ENCODE results near the gene DLEC1.
A peak's percentile ranks its signal among the peaks of the same experiment; 100 is the strongest.
"Not testable (repeated sequence)": the region's sequence is repeated elsewhere in the genome, so short reads cannot be mapped to it uniquely, and the experiment has no call there.

The DLEC1 gene

GRCh38 chr3:38020342-38020726, 18.7 kb upstream of the DLEC1 start:
- no peak for DNase-seq

DNA sequence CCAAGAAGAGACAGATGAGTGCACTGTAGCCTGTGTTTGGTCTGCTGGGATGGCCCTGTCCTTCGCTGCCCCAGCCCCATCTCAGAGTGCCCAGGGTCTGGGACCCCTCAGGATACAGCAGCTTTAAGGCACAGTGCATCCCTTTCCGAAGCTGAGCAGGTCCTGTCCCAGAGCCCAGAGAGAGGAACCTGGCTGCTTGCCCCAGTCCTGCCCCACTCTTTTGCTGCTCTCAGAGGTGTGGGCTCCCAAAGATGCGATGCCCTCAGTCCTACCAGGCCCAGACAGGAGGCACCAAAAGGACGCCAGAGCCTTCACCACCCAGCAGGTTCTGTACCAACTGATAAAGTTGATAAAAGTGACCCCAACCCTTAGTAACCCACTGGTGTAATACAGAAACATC, 17.8 kb upstream of the DLEC1 start:
- no peak for DNase-seq

- DNase-seq, result no peak
These were observed 16.7 kb upstream of the DLEC1 start for GRCh38 chr3:38022301-38022700.

- DNase-seq, result no peak
These were observed 15.9 kb upstream of the DLEC1 start for GRCh38 chr3:38022896-38023709.

GRCh38 chr3:38026856-38027255, 12.2 kb upstream of the DLEC1 start:
- no peak for DNase-seq

DNA sequence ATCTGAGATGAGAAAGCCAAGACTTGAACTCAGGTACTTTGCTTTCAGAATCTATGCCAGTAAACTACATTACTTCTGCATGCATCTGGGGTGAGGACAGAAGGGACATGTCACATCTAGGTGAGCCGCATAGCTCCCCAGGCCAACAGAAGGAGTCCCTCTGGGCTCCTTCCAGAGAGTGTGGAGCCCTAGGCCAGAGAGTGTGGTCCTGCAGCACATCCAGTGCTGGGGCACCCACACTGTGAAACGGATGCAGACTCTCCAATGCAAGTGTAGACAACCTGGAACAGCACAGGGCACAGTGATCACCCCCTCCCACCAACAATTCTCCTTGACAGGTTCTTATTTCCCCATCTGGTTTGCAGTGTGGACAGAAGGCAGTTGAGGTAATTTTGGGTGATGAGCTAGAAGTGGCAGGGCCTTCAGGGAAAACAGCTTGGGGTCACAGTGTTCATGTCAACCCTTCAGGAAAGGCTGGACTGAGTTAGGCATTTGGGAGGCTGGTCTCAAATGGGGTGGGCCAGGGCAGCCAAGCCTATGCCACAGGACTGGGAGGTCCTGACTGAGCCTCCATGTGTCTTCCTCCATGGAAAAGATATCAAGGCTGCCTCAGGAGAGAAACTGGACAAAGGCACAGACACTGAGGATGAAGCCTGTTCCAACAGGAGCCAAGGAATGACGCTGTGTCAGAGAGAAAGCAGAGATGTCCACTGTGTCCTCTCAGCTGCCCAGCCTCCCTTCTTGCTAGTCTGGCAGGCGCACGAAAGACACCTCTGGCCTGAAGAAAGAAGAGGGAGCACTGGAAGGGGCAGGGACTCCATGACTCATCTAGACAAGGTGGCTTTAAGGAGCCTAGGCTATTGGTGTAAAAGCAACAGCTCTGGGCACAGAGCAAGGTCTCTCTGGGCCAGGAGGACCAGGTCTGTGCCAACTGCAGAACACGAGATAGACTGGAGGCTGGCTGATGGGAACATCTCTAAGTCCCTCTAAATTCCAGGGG, 11.2 kb upstream of the DLEC1 start:
- DNase-seq, result no peak

GRCh38 chr3:38028621-38029361, 10.2 kb upstream of the DLEC1 start:
- no peak for DNase-seq

GRCh38 chr3:38029400-38030125, 9.4 kb upstream of the DLEC1 start, which contains the start of gene PLCD1:
PLCD1 (minus strand) TSS chr3:38029642; CDS start chr3:38029539, 103 bp downstream.
- peak; percentile 60 for DNase-seq

- DNase-seq, result no peak
These were observed 8.6 kb upstream of the DLEC1 start for GRCh38 chr3:38030126-38031021.

- DNase-seq, result peak; percentile 76
These were observed 7.7 kb upstream of the DLEC1 start for GRCh38 chr3:38031022-38031994.

DNA sequence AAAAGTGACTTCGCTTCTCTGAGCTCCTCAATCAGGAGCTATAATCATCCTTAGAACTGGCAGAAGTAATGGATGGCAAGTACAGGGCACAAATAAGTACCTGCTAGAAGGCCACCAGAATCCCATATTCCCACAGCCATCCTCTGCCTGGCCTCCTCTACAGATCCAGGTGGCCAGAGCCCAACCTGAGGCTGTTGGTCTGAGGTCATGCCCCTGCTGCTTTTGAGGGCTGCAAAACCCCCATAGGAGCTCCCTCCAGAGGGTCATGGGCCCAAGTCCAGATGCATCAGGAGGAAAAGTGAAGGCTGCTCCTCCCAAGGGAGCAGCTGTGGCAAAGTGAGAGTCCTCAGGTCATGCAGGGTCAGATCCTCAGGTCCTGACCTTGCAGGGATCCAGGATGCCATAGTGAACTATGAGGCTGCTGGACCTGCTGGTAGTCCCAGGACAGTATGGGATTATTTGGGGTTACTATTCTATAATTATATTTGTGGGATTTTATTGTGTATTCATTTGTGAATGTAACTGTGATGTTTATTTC, 6.6 kb upstream of the DLEC1 start:
- DNase-seq, result no peak

GRCh38 chr3:38033586-38033985, 5.4 kb upstream of the DLEC1 start:
- DNase-seq, result not testable (repeated sequence)

DNA sequence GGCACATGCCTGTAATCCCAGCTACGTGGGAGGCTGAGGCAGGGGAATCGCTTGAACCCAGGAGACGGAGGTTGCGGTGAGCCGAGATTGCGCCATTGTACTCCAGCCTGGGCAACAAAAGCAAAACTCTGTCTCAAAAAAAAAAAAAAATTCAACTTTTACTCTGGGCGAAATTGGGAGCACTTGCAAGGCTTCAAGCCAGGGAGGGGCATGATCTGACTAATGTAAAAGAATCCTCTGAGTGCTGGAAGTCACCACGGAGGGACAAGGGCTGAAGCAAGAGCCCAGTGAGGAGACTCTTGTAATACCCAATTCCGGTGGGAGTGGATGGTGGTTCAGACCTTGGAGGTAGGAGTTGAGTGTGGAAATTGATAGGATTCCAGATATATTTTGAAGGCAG, 4.7 kb upstream of the DLEC1 start:
- not testable (repeated sequence) for DNase-seq

GRCh38 chr3:38036286-38036685, 2.7 kb upstream of the DLEC1 start:
- DNase-seq, result no peak

DNA sequence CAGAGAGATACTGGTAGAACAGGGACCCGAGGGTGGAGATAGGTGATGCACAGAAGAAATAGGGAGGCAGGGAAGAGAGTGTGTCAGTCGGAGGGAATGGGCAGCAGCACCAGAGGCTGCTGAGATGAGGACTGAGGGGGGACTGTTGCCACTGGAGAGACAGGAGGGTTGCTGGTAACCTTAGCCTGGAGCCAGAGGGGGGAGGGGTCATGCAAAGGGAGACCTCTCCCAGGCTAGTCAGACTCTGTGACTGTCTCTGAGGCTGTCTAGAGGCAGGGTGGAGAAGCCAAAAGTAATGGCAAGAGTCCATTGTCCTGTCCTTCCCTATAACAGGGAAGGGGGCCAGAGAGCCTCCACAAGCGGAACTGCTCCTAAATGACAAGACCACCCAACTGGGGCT, 2.1 kb upstream of the DLEC1 start:
- no peak for DNase-seq

DNA sequence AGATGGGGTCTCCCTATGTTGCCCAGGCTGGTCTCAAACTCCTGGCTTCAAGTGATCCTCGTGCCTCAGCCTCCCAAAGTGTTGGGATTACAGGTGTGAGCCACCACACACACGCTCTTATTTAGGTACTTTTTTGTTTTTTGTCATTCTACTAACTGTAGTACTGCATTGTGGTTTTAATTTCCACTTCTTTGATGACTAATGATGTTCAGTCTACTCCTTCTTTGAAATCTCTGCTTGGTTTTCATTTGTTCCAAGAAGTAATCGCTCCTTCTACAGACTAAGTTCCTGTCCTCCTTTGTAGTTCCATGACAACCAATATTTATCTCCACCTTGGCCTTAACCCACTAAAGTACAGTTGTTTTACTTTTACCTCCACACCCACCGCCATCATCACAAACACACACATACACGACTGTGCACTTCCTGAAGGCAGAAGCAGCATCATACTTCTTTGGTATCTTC, 529 bp upstream of the DLEC1 start:
- peak; percentile 42 for DNase-seq

- DNase-seq, result peak; percentile 76
These were observed 872 bp downstream of the DLEC1 start for GRCh38 chr3:38039899-38040261.

GRCh38 chr3:38040401-38040800, 1.4 kb downstream of the DLEC1 start:
- no peak for DNase-seq

GRCh38 chr3:38043486-38043885, 4.5 kb downstream of the DLEC1 start:
- no peak for DNase-seq

DNA sequence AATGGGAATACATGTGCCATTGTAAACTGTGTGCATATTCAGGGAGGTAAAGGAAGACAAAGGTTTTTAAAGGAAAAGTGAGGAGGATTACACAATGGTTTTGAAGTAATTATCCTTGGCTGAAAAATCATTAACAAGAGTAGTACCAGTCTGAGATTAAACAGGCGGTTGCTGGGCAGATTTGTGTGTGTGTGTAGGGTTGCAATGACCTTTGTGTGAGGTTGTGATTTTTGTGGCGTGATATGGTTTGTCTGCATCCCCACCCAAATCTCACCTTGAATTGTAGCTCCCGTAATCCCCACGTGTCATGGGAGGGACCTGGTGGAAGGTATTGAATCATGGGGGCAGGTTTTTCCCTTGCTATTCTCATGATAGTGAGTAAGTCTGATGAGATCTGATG, 7.0 kb downstream of the DLEC1 start:
- no peak for DNase-seq
